22Rv1 (cell line): ENCODE measurements around the gene ADCY6.

Experiments used
- H3K27ac ChIP-seq: fragments of 450-650 bp; 2 replicates; pipeline ENCODE4 v1.5.1; 2017
- ZFX ChIP-seq: fragments of 450-650 bp; IDR thresholded peaks from 2 replicates; pipeline ENCODE4 v1.6.1; 2017; ENCODE audit warnings: antibody characterized with exemption, borderline replicate concordance
- TF ChIP-seq, protein P1 (sequence below): fragments of 450-650 bp; IDR thresholded peaks from 2 replicates; pipeline ENCODE4 v1.5.1; 2017; ENCODE audit warnings: mild to moderate bottlenecking

ADCY6 gene

DNA sequence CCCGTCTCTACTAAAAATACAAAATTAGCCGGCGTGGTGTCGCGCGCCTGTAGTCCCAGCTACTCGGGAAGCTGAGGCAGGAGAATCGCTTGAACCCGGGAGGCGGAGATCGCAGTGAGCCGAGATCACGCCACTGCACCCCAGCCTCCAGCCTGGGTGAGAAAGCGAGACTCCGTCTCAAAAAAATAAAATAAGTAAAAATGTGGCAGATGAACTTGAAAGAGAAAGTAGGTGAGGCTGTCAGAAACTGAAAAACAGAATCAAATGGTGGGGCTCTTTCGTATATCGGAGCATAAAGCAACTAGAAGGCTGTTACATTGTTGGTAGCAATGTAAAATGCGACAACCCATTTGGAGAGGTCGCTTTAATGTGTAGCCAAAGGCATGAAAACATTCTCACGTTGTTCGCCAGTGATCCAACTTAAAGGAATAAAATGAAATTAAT, 71.6 kb downstream of the ADCY6 start:
- TF ChIP-seq ZFX = no peak
- TF ChIP-seq, protein P1, sequence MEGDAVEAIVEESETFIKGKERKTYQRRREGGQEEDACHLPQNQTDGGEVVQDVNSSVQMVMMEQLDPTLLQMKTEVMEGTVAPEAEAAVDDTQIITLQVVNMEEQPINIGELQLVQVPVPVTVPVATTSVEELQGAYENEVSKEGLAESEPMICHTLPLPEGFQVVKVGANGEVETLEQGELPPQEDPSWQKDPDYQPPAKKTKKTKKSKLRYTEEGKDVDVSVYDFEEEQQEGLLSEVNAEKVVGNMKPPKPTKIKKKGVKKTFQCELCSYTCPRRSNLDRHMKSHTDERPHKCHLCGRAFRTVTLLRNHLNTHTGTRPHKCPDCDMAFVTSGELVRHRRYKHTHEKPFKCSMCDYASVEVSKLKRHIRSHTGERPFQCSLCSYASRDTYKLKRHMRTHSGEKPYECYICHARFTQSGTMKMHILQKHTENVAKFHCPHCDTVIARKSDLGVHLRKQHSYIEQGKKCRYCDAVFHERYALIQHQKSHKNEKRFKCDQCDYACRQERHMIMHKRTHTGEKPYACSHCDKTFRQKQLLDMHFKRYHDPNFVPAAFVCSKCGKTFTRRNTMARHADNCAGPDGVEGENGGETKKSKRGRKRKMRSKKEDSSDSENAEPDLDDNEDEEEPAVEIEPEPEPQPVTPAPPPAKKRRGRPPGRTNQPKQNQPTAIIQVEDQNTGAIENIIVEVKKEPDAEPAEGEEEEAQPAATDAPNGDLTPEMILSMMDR = no peak
- H3K27ac ChIP-seq = peak overlapping the region; percentile 99

GRCh38 chr12:48716493-48717251, 72.2 kb downstream of the ADCY6 start, which contains the start of gene CCNT1:
Gene CCNT1, minus strand, starts transcription at chr12:48716707. Its CDS starts 32 bp downstream, at chr12:48716675.
- 0 out of 2 replicates have a peak, but pooled peaks have one; percentile 46 for TF ChIP-seq ZFX
- TF ChIP-seq, protein P1 = peak; percentile 20

More at GRCh38 chr12:48716493-48717251, 72.2 kb downstream of the ADCY6 start, which contains the start of gene CCNT1:
- peak within 1 kb of the TSS; percentile 99 for H3K27ac ChIP-seq
